Fibroblast of skin of left biceps (primary cell): Measurements from ENCODE around the gene LSM7.
A peak's percentile ranks its signal among the peaks of the same experiment; 100 is the strongest.

ENCODE experiments used
- DNase-seq, 2 experiments: peaks; one replicate each; pipeline ENCODE4 v3.0.0-alpha.2; 2013; ENCODE audit warnings: low read depth in 2 of 2

The LSM7 gene

GRCh38 chr19:2323707-2324106 lies 4.7 kb downstream of the LSM7 start:
- no peak for DNase-seq

GRCh38 chr19:2321565-2322283 lies 6.7 kb downstream of the LSM7 start:
- no peak for DNase-seq

DNA sequence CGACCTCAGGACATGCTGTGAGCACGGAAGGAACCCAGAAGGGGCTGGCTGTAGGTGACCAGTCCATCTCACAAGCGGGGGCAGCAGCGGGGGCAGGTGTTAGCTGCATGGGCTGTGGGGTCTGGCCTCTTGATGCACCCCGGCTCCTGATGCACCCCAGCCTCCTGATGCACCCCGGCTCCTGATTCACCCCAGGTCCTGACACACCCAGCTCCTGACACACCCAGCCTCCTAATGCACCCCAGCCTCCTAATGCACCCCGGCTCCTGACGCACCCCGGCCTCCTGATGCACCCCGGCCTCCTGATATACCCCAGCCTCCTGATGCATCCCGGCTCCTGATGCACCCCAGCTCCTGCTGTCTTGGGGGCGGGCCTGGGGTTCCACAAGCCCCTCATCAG lies 7.4 kb downstream of the LSM7 start:
- DNase-seq, result no peak

DNA sequence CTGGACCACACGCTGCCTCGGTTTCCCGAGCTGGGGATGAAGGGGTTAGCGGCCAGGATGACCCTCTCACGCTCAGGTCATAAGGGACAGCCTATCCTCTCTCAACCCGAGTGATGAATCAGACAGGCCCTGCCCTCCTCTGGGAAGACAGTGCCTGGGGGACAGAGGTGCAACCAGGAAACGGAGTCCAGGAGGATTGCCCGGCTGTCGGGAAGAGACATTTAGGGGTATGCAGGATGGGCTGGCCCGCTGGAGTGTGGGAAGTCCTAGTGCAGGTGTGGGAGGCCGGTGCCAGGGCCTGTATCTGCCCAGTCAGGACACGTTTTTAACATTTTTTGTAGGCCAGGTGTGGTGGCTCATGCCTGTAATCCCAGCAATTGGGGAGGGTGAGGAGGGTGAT lies 8.3 kb downstream of the LSM7 start:
- DNase-seq, result no peak

DNA sequence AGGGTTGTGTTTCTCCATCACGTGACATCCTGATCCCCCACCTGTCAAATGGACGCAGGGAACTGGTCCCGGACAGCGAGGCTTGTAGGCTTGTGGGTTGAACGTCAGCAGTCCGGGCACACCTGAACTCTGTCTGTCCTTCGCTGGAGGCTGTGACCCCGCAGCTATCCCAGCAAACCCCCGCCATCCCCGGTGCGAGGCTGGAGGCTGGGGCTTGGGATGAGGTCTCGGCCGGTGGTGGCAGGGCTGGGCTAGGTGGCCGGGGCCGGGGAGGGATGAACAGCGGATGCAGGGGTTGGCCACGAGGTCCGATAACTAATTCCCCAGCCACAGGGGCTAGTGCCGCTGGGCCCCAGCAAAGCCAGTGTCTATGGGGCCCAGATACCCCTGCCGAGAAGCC lies 8.8 kb downstream of the LSM7 start:
- DNase-seq, result no peak

GRCh38 chr19:2318923-2319322 lies 9.5 kb downstream of the LSM7 start:
- no peak for DNase-seq

DNA sequence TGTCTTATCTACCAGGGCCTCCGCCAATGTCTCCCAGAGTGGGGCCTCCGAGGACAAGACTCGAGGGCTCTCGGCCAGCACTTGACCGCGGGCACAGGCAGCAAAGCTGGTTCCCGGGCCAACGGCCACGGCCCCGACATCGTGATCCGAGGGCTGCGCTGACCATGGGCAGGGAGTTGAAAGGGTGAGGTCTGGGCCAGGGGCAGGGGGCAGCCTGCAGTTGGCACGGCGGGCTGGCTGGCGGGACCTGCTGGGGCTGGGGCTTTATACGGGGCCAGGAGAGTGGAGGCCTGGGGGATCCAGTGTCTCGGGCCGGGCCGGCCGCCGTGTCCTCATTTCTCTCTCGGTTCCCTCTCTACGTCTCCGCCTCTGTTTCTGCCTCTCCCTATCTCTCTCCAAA lies 10.6 kb downstream of the LSM7 start:
- no peak for DNase-seq

GRCh38 chr19:2317300-2317699 lies 11.1 kb downstream of the LSM7 start:
- no peak for DNase-seq

DNA sequence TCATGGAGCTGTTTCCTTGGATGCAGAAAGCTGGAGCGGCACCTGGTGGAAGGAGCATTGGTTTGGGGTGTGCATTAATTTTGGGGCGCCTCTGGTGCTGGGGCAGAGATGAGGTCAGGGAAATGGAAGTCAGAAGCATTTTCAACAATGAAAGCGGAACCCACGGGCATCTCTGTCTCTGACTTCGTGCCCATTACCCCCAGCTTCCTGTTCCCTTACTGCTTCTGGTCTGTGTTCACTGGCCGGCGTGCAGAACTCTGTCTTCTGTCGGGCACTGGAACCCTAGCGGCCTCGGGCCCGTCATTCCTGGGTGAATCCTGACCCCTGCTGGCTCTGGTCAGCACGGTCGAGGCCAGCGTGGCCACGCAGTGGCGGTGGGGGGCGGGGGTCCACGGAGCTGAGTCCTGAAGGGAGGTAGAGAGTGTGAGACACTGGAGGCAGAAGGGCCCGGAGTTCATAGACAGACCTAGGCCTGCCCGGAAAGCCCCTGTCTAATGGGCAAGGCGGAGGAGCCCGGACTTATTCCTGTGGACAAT lies 12.5 kb downstream of the LSM7 start:
- peak in 1 of 2 experiments; percentile 6 for DNase-seq

DNA sequence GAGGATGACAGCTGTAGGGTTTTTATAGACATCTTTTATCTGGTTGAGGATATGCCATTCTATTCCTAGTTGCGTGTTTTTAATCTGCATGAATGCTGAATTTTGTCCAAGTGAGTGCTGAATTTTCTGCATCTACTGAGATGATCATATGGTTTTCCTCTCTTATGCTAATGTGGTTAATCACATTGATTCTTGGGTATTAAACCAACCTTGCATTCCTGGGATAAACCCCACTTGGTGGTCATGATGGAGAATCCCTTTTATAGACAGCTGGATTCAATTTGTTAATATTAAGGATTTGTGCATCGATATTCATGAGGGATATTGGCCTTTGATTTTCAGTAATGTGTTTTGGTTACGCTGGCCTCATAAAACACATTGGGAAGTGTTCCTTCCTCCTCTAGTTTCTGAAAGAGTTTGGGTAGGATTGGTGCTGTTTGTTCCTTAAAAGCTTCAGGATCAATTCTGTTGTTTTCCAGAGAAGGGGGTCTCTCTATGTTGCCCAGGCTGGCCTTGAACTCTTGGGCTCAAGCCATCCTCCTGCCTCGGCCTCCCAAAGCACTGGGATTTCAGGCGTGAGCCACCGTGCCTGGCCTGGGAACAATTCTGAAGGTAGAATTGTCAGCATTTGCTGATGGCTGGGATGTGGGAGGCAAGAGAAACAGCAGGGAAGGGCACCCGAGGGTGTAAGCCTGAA lies 13.1 kb downstream of the LSM7 start:
- DNase-seq, result no peak

DNA sequence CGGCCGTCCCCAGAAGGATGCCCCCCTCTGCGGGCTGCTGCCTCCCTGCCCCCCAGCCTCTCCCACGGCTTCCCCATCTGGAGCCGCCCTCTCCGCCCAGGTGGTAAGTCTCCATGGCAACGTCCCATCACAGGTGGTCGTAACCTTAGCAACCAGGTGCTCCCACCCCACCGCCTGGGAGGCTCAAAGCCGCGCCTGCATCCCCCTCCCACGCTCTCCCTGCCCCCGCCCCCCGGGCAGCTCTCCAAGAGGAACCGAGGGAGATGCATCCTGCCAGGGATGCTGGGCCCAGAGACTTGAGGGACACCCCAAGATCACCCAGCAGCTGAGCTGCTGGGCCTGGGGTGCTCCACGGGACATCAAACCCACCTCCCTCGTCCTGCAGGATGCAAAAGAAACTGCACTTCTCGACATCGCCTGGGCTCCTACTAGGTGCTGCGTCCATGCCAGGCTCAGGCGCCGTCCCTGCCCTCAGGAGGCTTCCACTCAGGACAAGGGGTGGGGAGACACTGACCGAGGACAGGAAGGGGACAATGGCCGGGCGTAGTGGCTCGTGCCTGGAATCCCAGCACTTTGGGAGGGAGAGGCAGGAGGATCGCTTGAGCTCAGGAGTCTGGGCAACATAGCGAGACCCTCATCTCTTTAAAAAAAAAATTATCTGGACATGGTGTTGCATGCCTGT lies 15.4 kb downstream of the LSM7 start:
- no peak for DNase-seq

GRCh38 chr19:2311093-2311492 lies 17.3 kb downstream of the LSM7 start:
- no peak for DNase-seq

DNA sequence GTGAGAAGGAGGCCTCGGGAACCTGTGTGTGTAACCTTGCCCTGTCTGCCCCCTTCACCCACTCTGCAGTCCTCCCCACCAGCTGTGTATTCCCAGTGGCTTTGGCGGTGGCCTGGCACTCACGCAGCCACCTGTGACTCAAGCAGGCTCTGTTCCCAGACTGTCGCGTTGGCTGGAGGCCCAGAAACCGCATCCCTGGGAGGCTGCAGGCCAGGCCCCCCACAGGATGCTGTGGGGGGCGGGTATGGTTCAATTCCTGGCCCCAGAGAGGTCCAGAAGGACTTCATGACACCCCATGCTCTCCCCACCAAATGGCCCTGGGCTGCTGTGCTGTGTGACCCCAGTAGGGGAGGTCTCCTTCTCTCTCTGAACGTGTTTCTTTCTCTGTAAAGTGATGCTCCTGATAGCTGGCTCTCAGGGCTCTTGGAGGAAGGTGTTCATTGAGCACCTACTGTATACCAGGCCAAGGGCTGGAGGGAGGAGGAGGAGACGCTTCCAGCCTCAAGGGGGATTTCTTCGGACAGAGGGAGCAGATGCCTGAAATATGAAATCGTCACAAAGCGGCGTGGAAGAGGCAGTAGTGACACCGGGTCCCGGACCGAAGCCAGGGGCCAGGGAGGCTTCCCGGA lies 18.5 kb downstream of the LSM7 start:
- no peak for DNase-seq

DNA sequence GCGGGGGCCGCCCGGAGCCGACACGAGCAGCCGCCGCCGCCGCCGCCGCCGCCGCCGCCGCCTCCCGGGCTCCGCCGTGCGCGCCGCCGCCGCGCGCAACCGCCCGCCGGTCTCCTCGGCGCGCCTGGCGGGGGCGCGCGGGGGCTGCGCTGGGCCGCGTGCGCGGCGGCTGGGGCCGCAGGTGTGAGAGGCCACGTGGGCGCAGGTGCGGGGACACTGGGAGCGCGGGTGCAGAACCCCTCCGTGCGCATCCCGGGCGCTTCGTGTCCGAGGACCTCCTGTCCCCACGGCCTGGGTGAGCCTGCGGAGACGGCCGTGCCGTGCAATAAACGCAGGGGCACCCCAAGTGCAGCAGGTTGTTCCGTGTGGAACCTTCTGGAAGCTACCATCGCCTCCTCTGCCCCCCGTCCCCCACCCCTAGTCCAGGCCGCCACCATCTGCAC lies 20.3 kb downstream of the LSM7 start, which contains the start of gene LINGO3:
Gene LINGO3 (minus strand): TSS at position 41 of the 443 bp plus-strand sequence. CDS start 16,378 bp downstream, outside the sequence.
- no peak for DNase-seq

DNA sequence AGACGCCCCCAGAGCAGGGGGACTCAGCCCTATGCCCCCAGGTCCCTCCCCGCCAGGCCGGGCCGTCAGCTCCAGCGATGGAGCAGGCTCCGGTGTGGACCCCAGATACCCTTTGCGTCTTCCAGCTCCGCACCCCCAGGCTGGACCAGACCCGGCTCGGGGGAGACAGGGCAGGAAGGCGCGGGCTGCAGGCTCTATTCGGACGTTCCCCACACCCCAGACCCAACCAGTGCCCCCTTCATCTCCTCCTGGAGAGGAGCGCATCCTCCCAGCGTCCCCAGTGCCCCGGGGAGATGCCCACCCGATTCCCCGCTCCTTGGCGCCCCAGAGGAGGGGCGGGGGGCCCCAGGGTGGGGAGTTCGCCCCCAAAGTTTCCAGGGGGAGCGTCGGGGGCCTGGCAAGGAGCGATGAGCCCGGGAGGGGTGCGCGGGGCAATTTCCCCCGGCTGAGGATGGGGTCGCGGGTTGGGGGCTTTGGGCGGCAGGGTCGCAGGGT lies 20.8 kb downstream of the LSM7 start:
- no peak for DNase-seq

DNA sequence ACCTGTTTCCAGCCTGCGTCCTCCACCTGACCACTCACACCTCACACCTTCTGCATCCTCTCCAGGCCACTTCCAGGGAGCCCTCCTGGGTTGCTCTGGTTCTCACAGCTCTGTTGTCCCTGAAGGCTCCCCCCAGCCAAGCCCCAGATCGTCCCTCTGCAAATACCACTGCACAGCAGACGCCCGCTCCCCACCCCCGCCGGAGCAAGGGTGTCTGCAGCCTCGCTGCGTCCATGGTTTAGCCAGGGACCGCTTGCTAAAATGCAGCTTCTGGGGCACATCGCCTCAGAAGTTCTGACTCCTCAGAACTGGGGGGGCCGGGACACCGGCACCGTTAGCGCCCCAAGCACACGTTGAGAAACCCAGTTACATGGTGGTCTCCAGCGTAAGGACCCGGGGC lies 21.4 kb downstream of the LSM7 start:
- no peak for DNase-seq

GRCh38 chr19:2306281-2306806 lies 22.0 kb downstream of the LSM7 start:
- no peak for DNase-seq

GRCh38 chr19:2305452-2306280 lies 22.7 kb downstream of the LSM7 start:
- no peak for DNase-seq

- no peak for DNase-seq
Observed at GRCh38 chr19:2303211-2303798, 25.1 kb downstream of the LSM7 start.
